K562 (cell line): ENCODE measurements around the gene MKNK1. TPM values are rescaled to one million over a fixed set of nuclear protein-coding genes. Genes with fewer than 3 reads are reported as not detected.

Source experiments
- CBX2 ChIP-seq: fragments of 200-600 bp; sonication (generic); IDR thresholded peaks from one replicate; pipeline ENCODE4 v1.6.1; 2012; ENCODE audit warnings: mild to moderate bottlenecking, low read length, inconsistent platforms; ENCODE audit not compliant: insufficient read depth, poor library complexity, severe bottlenecking
- FOXJ2 ChIP-seq: fragments of 200-800 bp; sonication (Bioruptor generic); IDR thresholded peaks from 2 replicates; pipeline ENCODE4 v1.6.1; 2016; ENCODE audit warnings: missing genetic modification characterization, missing compliant biosample characterization
- HMBOX1 ChIP-seq: sonication (generic); IDR thresholded peaks from 2 replicates; pipeline ENCODE4 v1.6.1; 2016
- MCM2 ChIP-seq: fragments of 450-650 bp; IDR thresholded peaks from 2 replicates; pipeline ENCODE4 v1.6.1; 2017; ENCODE audit warnings: low read depth, mild to moderate bottlenecking
- MCM5 ChIP-seq: fragments of 450-650 bp; IDR thresholded peaks from 2 replicates; pipeline ENCODE4 v1.6.1; 2016; ENCODE audit warnings: low read depth
- PHF21A ChIP-seq: fragments of 450-650 bp; IDR thresholded peaks from 2 replicates; pipeline ENCODE4 v1.6.1; 2017; ENCODE audit warnings: low read depth, borderline replicate concordance
- SMARCE1 ChIP-seq: fragments of 450-650 bp; IDR thresholded peaks from 2 replicates; pipeline ENCODE4 v1.7.1; 2016; ENCODE audit warnings: mild to moderate bottlenecking
- SPI1 ChIP-seq: IDR thresholded peaks from 2 replicates; pipeline ENCODE4 v1.6.1; 2011; ENCODE audit warnings: low read depth, low read length, control low read depth, borderline replicate concordance
- TRIM28 ChIP-seq: fragments of 450-650 bp; IDR thresholded peaks from 2 replicates; pipeline ENCODE4 v1.6.1; 2017
- ZNF766 ChIP-seq: fragments of 200-800 bp; sonication (Bioruptor generic); conservative IDR thresholded peaks from 2 replicates; pipeline ENCODE4 v1.6.1; 2016; ENCODE audit warnings: missing genetic modification characterization, missing compliant biosample characterization
- polyA plus RNA-seq, 8 experiments: library from polyadenylated mRNA; depleted of rRNA in 4 of 8; stranded (reverse) in 5 of 8; unstranded in 3 of 8; fragments of >200 nt; fragmentation: Nextera tagmentation in 2 of 8; fragmentation: Illumina TruSeq in 1 of 8; extraction: Ambion mirVana in 2 of 8; extraction: Trizol in 1 of 8; gene quantifications; 2 replicates each; pipeline versions ENCODE4 v1.2.1 to v1.2.3, GENCODE V29; 2011 to 2014; ENCODE audit warnings: inconsistent platforms in 1 of 8, missing spikeins in 1 of 8
- total RNA-seq, 7 experiments: library from RNA; depleted of rRNA in 6 of 7; stranded (reverse); fragments of >200 nt in 6 of 7; fragmentation: Illumina TruSeq in 2 of 7; extraction: Trizol in 2 of 7; gene quantifications; 2 replicates each; pipeline versions ENCODE4 v1.2.1 to v1.2.3, GENCODE V29; 2011 to 2021; ENCODE audit warnings: low replicate concordance in 1 of 7
- TF ChIP-seq, protein P1 (sequence below), 2 experiments: fragments of 450-650 bp in 1 of 2; sonication (generic) in 1 of 2; formaldehyde crosslinking in 1 of 2; IDR thresholded peaks; 2 replicates each; pipeline versions ENCODE4 v1.7.1 to v1.9.0; 2016 to 2022; ENCODE audit warnings: inconsistent platforms in 1 of 2, mild to moderate bottlenecking in 1 of 2, missing genetic modification reagents in 1 of 2
- TF ChIP-seq, protein P2 (sequence below): sonication (generic); formaldehyde crosslinking; IDR thresholded peaks from 2 replicates; pipeline ENCODE4 v1.8.0; 2022; ENCODE audit warnings: mild to moderate bottlenecking, missing genetic modification reagents
- TF ChIP-seq, protein P3 (sequence below): sonication (generic); formaldehyde crosslinking; IDR thresholded peaks from 2 replicates; pipeline ENCODE4 v1.8.1; 2023; ENCODE audit warnings: mild to moderate bottlenecking, missing genetic modification reagents

Gene MKNK1
- total and polyA plus RNA-seq, 9 of the 15 experiments (the other 6 are each of a cell fraction or from before 2014, with no cell fraction given), result 27.7 to 51.3 (median 43.7) TPM

GRCh38 chr1:46603858-46604549, at the start of gene MKNK1 (continued):
- TF ChIP-seq, protein P1, sequence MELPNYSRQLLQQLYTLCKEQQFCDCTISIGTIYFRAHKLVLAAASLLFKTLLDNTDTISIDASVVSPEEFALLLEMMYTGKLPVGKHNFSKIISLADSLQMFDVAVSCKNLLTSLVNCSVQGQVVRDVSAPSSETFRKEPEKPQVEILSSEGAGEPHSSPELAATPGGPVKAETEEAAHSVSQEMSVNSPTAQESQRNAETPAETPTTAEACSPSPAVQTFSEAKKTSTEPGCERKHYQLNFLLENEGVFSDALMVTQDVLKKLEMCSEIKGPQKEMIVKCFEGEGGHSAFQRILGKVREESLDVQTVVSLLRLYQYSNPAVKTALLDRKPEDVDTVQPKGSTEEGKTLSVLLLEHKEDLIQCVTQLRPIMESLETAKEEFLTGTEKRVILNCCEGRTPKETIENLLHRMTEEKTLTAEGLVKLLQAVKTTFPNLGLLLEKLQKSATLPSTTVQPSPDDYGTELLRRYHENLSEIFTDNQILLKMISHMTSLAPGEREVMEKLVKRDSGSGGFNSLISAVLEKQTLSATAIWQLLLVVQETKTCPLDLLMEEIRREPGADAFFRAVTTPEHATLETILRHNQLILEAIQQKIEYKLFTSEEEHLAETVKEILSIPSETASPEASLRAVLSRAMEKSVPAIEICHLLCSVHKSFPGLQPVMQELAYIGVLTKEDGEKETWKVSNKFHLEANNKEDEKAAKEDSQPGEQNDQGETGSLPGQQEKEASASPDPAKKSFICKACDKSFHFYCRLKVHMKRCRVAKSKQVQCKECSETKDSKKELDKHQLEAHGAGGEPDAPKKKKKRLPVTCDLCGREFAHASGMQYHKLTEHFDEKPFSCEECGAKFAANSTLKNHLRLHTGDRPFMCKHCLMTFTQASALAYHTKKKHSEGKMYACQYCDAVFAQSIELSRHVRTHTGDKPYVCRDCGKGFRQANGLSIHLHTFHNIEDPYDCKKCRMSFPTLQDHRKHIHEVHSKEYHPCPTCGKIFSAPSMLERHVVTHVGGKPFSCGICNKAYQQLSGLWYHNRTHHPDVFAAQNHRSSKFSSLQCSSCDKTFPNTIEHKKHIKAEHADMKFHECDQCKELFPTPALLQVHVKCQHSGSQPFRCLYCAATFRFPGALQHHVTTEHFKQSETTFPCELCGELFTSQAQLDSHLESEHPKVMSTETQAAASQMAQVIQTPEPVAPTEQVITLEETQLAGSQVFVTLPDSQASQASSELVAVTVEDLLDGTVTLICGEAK (IDR thresholded peaks at IDR 0.05), result peak; percentile 50
- TF ChIP-seq, protein P1 (CRISPR knock-in tag; IDR thresholded peaks at IDR 0.05), result no peak
- TF ChIP-seq TRIM28, result peak; percentile 65; the same call in 1 of the 2 replicates
- TF ChIP-seq, protein P2, sequence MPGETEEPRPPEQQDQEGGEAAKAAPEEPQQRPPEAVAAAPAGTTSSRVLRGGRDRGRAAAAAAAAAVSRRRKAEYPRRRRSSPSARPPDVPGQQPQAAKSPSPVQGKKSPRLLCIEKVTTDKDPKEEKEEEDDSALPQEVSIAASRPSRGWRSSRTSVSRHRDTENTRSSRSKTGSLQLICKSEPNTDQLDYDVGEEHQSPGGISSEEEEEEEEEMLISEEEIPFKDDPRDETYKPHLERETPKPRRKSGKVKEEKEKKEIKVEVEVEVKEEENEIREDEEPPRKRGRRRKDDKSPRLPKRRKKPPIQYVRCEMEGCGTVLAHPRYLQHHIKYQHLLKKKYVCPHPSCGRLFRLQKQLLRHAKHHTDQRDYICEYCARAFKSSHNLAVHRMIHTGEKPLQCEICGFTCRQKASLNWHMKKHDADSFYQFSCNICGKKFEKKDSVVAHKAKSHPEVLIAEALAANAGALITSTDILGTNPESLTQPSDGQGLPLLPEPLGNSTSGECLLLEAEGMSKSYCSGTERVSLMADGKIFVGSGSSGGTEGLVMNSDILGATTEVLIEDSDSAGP (CRISPR knock-in tag), result 0 out of 2 replicates have a peak, but pooled peaks have one; percentile 48
- no peak for TF ChIP-seq HMBOX1
- TF ChIP-seq CBX2, result no peak
- TF ChIP-seq, protein P3, sequence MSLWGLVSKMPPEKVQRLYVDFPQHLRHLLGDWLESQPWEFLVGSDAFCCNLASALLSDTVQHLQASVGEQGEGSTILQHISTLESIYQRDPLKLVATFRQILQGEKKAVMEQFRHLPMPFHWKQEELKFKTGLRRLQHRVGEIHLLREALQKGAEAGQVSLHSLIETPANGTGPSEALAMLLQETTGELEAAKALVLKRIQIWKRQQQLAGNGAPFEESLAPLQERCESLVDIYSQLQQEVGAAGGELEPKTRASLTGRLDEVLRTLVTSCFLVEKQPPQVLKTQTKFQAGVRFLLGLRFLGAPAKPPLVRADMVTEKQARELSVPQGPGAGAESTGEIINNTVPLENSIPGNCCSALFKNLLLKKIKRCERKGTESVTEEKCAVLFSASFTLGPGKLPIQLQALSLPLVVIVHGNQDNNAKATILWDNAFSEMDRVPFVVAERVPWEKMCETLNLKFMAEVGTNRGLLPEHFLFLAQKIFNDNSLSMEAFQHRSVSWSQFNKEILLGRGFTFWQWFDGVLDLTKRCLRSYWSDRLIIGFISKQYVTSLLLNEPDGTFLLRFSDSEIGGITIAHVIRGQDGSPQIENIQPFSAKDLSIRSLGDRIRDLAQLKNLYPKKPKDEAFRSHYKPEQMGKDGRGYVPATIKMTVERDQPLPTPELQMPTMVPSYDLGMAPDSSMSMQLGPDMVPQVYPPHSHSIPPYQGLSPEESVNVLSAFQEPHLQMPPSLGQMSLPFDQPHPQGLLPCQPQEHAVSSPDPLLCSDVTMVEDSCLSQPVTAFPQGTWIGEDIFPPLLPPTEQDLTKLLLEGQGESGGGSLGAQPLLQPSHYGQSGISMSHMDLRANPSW (CRISPR knock-in tag), result no peak
- peak; percentile 50; the same call in 1 of the 2 replicates for TF ChIP-seq SPI1
- TF ChIP-seq MCM2, result no peak
- TF ChIP-seq FOXJ2 (tag), result no peak
- no peak for TF ChIP-seq SMARCE1
- TF ChIP-seq PHF21A, result peak; percentile 87; the same call in 1 of the 2 replicates
- TF ChIP-seq MCM5, result no peak
- TF ChIP-seq ZNF766 (CRISPR knock-in tag), result no peak
